Measurements from ENCODE around the gene MGAT4D. TPM values are rescaled to one million over a fixed set of nuclear protein-coding genes. Genes with fewer than 3 reads are reported as not detected.

The MGAT4D gene
- total RNA-seq, 1 donor from 2014 or later: not detected

DNA sequence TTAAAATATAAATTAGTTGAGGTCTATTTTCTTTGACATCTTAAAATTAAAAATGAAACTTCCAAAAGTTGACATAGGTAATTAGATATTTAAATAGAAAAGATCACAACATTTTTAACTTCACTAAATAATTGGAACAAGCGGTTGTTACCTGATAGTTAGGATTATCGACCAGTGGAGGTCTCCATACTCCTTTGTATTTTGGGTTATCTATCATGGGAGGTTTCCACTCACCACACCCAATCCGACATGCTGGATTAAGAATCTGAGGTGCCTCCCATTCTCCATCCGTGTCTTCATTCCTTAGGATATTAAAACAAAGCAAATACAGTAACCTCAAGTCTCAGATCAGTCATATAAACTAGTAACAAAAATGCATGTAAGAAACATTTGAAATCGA is 102.4 kb downstream of the MGAT4D start:
- H3K4me3 Mint-ChIP-seq (ENCODE audit: unreplicated experiment): no peak overlapping the region
- TF ChIP-seq EZH2 (IDR thresholded peaks at IDR 0.05; ENCODE audit: insufficient read depth, low read length): no peak
- TF ChIP-seq, protein P1, sequence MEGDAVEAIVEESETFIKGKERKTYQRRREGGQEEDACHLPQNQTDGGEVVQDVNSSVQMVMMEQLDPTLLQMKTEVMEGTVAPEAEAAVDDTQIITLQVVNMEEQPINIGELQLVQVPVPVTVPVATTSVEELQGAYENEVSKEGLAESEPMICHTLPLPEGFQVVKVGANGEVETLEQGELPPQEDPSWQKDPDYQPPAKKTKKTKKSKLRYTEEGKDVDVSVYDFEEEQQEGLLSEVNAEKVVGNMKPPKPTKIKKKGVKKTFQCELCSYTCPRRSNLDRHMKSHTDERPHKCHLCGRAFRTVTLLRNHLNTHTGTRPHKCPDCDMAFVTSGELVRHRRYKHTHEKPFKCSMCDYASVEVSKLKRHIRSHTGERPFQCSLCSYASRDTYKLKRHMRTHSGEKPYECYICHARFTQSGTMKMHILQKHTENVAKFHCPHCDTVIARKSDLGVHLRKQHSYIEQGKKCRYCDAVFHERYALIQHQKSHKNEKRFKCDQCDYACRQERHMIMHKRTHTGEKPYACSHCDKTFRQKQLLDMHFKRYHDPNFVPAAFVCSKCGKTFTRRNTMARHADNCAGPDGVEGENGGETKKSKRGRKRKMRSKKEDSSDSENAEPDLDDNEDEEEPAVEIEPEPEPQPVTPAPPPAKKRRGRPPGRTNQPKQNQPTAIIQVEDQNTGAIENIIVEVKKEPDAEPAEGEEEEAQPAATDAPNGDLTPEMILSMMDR (IDR thresholded peaks at IDR 0.05; ENCODE audit: insufficient read depth, low read depth, low read length): no peak
- no peaks in the 10 kb centered on the region for H3K27me3 Mint-ChIP-seq (ENCODE audit: low read depth, unreplicated experiment)
- Histone ChIP-seq H3K9ac (ENCODE audit: low read length) (no peak overlapping the region), H3K4me1 (ENCODE audit: insufficient read depth, low read length) (no peaks in the 10 kb centered on the region), H3K27me3 (ENCODE audit: insufficient read depth, low read length) (no peaks in the 10 kb centered on the region), H4K20me1 (ENCODE audit: insufficient read depth, low read length) (no peaks in the 10 kb centered on the region), H3K9me3 (ENCODE audit: insufficient read depth, low read depth, low read length) (no peaks in the 10 kb centered on the region), H3K4me3 (ENCODE audit: insufficient read depth, low read depth, low read length) (no peak overlapping the region), H3K36me3 (ENCODE audit: insufficient read depth, low read length) (no peaks in the 10 kb centered on the region), H3K27ac (ENCODE audit: low read depth, low read length) (no peak overlapping the region), H3K79me2 (ENCODE audit: insufficient read depth, low read length) (no peaks in the 10 kb centered on the region), H3K4me2 (ENCODE audit: low read length) (no peak overlapping the region), H2AFZ (ENCODE audit: low read depth, low read length) (no peak overlapping the region)
- DNase-seq (ENCODE audit: low read depth) (no peak), FAIRE-seq (no peak)
- H3K4me1 Mint-ChIP-seq (ENCODE audit: low read depth, unreplicated experiment): no peaks in the 10 kb centered on the region
- H3K9me3 Mint-ChIP-seq (ENCODE audit: unreplicated experiment): no peaks in the 10 kb centered on the region
- H3K27ac Mint-ChIP-seq (ENCODE audit: unreplicated experiment): no peak overlapping the region
- no peaks in the 10 kb centered on the region for H3K36me3 Mint-ChIP-seq (ENCODE audit: low read depth, unreplicated experiment)

Other genes with a start within 250 kb of the MGAT4D start
- gene SCOC, start 124.6 kb downstream of the MGAT4D start, total RNA-seq: 59.1 and 60.8 TPM in 2 replicates
- gene CLGN, start 70.6 kb downstream of the MGAT4D start, total RNA-seq: 1.1 and 1.6 TPM in 2 replicates
- gene ELMOD2, start 25.9 kb upstream of the MGAT4D start, total RNA-seq: 32.8 and 35.2 TPM in 2 replicates
- 0.34 and 0.46 TPM in 2 replicates for gene UCP1, start 70.7 kb upstream of the MGAT4D start, total RNA-seq

Measured in astrocyte (in vitro differentiated cells and primary cell).